ENCODE measurements around the gene RFT1. TPM values are rescaled to one million over a fixed set of nuclear protein-coding genes. Genes with fewer than 3 reads are reported as not detected.

RFT1 gene
- total and polyA plus RNA-seq, 2 of the 13 experiments (the other 11 are each of a cell fraction or from before 2014, with no cell fraction given) = 23.2 to 37.0 TPM

DNA sequence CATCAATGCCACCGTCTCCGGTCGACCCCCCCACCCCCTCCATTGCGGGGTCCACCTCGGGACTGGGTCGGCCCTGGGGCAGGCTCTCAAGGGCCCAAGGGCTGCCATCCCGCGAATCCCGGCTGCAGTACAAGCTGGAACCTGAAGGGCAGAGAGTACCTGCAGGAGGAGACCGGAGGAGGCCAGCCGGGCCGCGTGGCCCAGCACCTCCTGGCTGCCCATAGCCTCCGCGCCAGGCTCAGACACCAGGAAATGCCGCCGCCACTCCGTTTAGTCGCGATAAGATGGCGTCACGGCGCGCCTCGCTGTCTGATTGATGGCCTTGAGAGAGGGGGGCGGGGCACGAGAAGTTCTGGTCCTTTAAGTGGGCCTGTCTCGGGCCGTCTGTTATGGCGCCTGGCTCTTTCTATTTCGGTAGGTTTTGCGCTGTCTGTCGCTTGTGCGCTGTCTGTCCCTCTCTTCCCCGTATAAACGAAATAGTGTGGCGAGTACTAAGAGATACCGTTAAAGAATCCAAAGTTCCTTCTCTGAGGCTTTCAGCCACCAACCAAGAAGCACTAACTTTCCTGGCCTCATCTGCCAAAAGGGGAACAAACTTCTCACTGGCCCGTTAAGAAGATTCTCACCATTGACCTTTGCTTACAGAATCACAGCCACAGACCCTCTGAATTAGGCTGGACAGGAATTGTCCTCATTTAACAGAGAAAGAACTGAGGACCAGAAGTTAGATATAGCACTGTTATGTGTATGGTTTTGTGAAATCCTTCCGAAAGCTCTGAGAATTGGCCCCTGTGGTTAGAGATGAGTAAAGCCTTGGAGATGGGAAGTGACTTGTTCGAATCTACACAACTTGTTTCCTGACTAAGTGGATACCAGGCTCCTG lies at the start of gene RFT1 (continued):
- TF ChIP-seq, protein P1, sequence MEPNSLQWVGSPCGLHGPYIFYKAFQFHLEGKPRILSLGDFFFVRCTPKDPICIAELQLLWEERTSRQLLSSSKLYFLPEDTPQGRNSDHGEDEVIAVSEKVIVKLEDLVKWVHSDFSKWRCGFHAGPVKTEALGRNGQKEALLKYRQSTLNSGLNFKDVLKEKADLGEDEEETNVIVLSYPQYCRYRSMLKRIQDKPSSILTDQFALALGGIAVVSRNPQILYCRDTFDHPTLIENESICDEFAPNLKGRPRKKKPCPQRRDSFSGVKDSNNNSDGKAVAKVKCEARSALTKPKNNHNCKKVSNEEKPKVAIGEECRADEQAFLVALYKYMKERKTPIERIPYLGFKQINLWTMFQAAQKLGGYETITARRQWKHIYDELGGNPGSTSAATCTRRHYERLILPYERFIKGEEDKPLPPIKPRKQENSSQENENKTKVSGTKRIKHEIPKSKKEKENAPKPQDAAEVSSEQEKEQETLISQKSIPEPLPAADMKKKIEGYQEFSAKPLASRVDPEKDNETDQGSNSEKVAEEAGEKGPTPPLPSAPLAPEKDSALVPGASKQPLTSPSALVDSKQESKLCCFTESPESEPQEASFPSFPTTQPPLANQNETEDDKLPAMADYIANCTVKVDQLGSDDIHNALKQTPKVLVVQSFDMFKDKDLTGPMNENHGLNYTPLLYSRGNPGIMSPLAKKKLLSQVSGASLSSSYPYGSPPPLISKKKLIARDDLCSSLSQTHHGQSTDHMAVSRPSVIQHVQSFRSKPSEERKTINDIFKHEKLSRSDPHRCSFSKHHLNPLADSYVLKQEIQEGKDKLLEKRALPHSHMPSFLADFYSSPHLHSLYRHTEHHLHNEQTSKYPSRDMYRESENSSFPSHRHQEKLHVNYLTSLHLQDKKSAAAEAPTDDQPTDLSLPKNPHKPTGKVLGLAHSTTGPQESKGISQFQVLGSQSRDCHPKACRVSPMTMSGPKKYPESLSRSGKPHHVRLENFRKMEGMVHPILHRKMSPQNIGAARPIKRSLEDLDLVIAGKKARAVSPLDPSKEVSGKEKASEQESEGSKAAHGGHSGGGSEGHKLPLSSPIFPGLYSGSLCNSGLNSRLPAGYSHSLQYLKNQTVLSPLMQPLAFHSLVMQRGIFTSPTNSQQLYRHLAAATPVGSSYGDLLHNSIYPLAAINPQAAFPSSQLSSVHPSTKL (CRISPR knock-in tag; IDR thresholded peaks at IDR 0.05) = peak; percentile 64
- TF ChIP-seq HOXA9 (CRISPR knock-in tag; IDR thresholded peaks at IDR 0.05; ENCODE audit: borderline replicate concordance) = no peak
- TF ChIP-seq NKX3-1 (CRISPR knock-in tag; IDR thresholded peaks at IDR 0.05) = no peak
- TF ChIP-seq PAX8 (CRISPR knock-in tag; IDR thresholded peaks at IDR 0.05; ENCODE audit: borderline replicate concordance) = 0 out of 2 replicates have a peak, but pooled peaks have one; percentile 50
- TF ChIP-seq RAD51 (IDR thresholded peaks at IDR 0.05; ENCODE audit: borderline replicate concordance) = no peak
- no peak for TF ChIP-seq ZNF816 (CRISPR knock-in tag; IDR thresholded peaks at IDR 0.05; ENCODE audit: borderline replicate concordance)
- TF ChIP-seq MBNL3 (CRISPR knock-in tag; conservative IDR thresholded peaks at IDR 0.05) = no peak
- no peak for TF ChIP-seq ZNF776 (CRISPR knock-in tag; IDR thresholded peaks at IDR 0.05)
- TF ChIP-seq SNRNP70 (IDR thresholded peaks at IDR 0.05; ENCODE audit: low read depth, low read length) = no peak
- TF ChIP-seq RARG (CRISPR knock-in tag; IDR thresholded peaks at IDR 0.05; ENCODE audit: low read depth) = no peak
- TF ChIP-seq RERE (CRISPR knock-in tag; IDR thresholded peaks at IDR 0.05; ENCODE audit: low read depth) = no peak
- TF ChIP-seq TGIF2 (CRISPR knock-in tag; IDR thresholded peaks at IDR 0.05) = peak; percentile 93
- no peak for TF ChIP-seq ZNF503 (CRISPR knock-in tag; IDR thresholded peaks at IDR 0.05)
- TF ChIP-seq, protein P2, sequence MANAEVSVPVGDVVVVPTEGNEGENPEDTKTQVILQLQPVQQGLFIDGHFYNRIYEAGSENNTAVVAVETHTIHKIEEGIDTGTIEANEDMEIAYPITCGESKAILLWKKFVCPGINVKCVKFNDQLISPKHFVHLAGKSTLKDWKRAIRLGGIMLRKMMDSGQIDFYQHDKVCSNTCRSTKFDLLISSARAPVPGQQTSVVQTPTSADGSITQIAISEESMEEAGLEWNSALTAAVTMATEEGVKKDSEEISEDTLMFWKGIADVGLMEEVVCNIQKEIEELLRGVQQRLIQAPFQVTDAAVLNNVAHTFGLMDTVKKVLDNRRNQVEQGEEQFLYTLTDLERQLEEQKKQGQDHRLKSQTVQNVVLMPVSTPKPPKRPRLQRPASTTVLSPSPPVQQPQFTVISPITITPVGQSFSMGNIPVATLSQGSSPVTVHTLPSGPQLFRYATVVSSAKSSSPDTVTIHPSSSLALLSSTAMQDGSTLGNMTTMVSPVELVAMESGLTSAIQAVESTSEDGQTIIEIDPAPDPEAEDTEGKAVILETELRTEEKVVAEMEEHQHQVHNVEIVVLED (CRISPR knock-in tag; IDR thresholded peaks at IDR 0.05; ENCODE audit: borderline replicate concordance) = peak; percentile 65; the same call in 1 of the 2 replicates
- no peak for TF ChIP-seq ZNF841 (CRISPR knock-in tag; IDR thresholded peaks at IDR 0.05; ENCODE audit: borderline replicate concordance)
